NK-92 (cell line): ENCODE data around the gene PARVB.
"Not testable (repeated sequence)": the region's sequence is repeated elsewhere in the genome, so short reads cannot be mapped to it uniquely, and the experiment has no call there.

Experiments used
- DNase-seq: peaks from one replicate; lab custom pipeline; 2025; ENCODE audit not compliant: unreplicated experiment; lab: John Stamatoyannopoulos, UW

Gene PARVB

GRCh38 chr22:44103735-44104480 is 79.8 kb downstream of the PARVB start:
- no peak for DNase-seq

- no peak for DNase-seq
Observed at GRCh38 chr22:44107340-44107739, 83.2 kb downstream of the PARVB start.

GRCh38 chr22:44108076-44108475 is 84.0 kb downstream of the PARVB start:
- DNase-seq: no peak

GRCh38 chr22:44108806-44109385 is 84.8 kb downstream of the PARVB start:
- no peak for DNase-seq

- DNase-seq: no peak
Observed at GRCh38 chr22:44109416-44109815, 85.3 kb downstream of the PARVB start.

- not testable (repeated sequence) for DNase-seq
Observed at GRCh38 chr22:44110656-44111055, 86.6 kb downstream of the PARVB start.

GRCh38 chr22:44111562-44112155 is 87.6 kb downstream of the PARVB start:
- DNase-seq: no peak

GRCh38 chr22:44112191-44112590 is 88.1 kb downstream of the PARVB start:
- no peak for DNase-seq

- no peak for DNase-seq
Observed at GRCh38 chr22:44116331-44116730, 92.2 kb downstream of the PARVB start.

GRCh38 chr22:44116755-44117684 is 92.9 kb downstream of the PARVB start:
- DNase-seq: no peak

GRCh38 chr22:44117746-44118145 is 93.6 kb downstream of the PARVB start:
- no peak for DNase-seq

GRCh38 chr22:44118645-44119315 is 94.7 kb downstream of the PARVB start:
- no peak for DNase-seq

GRCh38 chr22:44119669-44120313 is 95.7 kb downstream of the PARVB start:
- no peak for DNase-seq

GRCh38 chr22:44120314-44120704 is 96.2 kb downstream of the PARVB start:
- no peak for DNase-seq

GRCh38 chr22:44125421-44125820 is 101.3 kb downstream of the PARVB start:
- no peak for DNase-seq

GRCh38 chr22:44126807-44127206 is 102.7 kb downstream of the PARVB start:
- no peak for DNase-seq

- no peak for DNase-seq
Observed at GRCh38 chr22:44127356-44127755, 103.3 kb downstream of the PARVB start.

- no peak for DNase-seq
Observed at GRCh38 chr22:44128958-44129618, 105.0 kb downstream of the PARVB start.

- no peak for DNase-seq
Observed at GRCh38 chr22:44129619-44129976, 105.5 kb downstream of the PARVB start.
